Neutrophil (primary cell): ENCODE measurements around the gene FBXW7.

Experiments
- H3K27ac ChIP-seq: fragments of 200-600 bp; sonication (generic); 2 replicates; pipeline ENCODE4 v1.5.1; 2016; ENCODE audit warnings: mild to moderate bottlenecking, moderate library complexity
- H3K27me3 ChIP-seq: fragments of 200-600 bp; sonication (generic); 2 replicates; pipeline ENCODE4 v1.6.0; 2016; ENCODE audit warnings: mild to moderate bottlenecking
- H3K36me3 ChIP-seq: fragments of 200-600 bp; sonication (generic); 2 replicates; pipeline ENCODE4 v1.5.1; 2017
- H3K4me1 ChIP-seq, 2 experiments: fragments of 200-600 bp in 1 of 2; sonication (generic) in 1 of 2; 1 replicate in 1 of 2; 2 replicates in 1 of 2; pipeline versions ENCODE4 v1.5.1 to v1.6.1; 2013 to 2016; ENCODE audit warnings: low read depth in 1 of 2, low read length in 1 of 2, mild to moderate bottlenecking in 1 of 2, moderate library complexity in 1 of 2; ENCODE audit not compliant: control insufficient read depth in 1 of 2, insufficient read depth in 1 of 2
- H3K4me3 ChIP-seq, 2 experiments: fragments of 200-600 bp in 1 of 2; sonication (generic) in 1 of 2; 1 replicate in 1 of 2; 2 replicates in 1 of 2; pipeline ENCODE4 v1.5.1; 2013 to 2016; ENCODE audit warnings: low read depth in 1 of 2, low read length in 1 of 2, mild to moderate bottlenecking in 1 of 2, moderate library complexity in 1 of 2
- H3K9me3 ChIP-seq: fragments of 200-600 bp; sonication (generic); 2 replicates; pipeline ENCODE4 v1.5.1; 2016
- CTCF ChIP-seq: fragments of 200-600 bp; sonication (generic); IDR thresholded peaks from 2 replicates; pipeline ENCODE4 v1.5.1; 2016; ENCODE audit warnings: antibody characterized with exemption

The FBXW7 gene

GRCh38 chr4:152535903-152536544, at the start of gene FBXW7:
TSS of gene FBXW7 (minus strand) at chr4:152536092. CDS start at chr4:152411803, 124,289 bp downstream.
- Histone ChIP-seq H3K4me3 (peak within 1 kb of the TSS; percentile 87 to 99), H3K36me3 (peaks cover 12% of the 10 kb centered on the region), H3K27ac (peak within 1 kb of the TSS; percentile 98), H3K4me1 (peaks cover 37 to 40% of the 10 kb centered on the region in 2 experiments), H3K27me3 (no peaks in the 10 kb centered on the region), H3K9me3 (no peaks in the 10 kb centered on the region)
- peak; percentile 45 for TF ChIP-seq CTCF

GRCh38 chr4:152585023-152585441, 49.1 kb upstream of the FBXW7 start:
- TF ChIP-seq CTCF: no peak
- H3K4me1 ChIP-seq: peaks cover 0 to 7% of the 10 kb centered on the region in 2 experiments
- no peak overlapping the region for H3K27ac ChIP-seq
- H3K27me3 ChIP-seq: no peaks in the 10 kb centered on the region
- H3K4me3 ChIP-seq: no peak overlapping the region
- no peaks in the 10 kb centered on the region for H3K9me3 ChIP-seq
- H3K36me3 ChIP-seq: no peaks in the 10 kb centered on the region

- no peaks in the 10 kb centered on the region for H3K36me3 ChIP-seq
- H3K27me3 ChIP-seq: no peaks in the 10 kb centered on the region
- no peak overlapping the region for H3K27ac ChIP-seq
- peaks cover 18 to 25% of the 10 kb centered on the region in 2 experiments for H3K4me1 ChIP-seq
- TF ChIP-seq CTCF: no peak
- no peaks in the 10 kb centered on the region for H3K9me3 ChIP-seq
- H3K4me3 ChIP-seq: no peak overlapping the region
Observed at GRCh38 chr4:152581536-152582160, 45.8 kb upstream of the FBXW7 start.

GRCh38 chr4:152579916-152580315, 44.0 kb upstream of the FBXW7 start:
- Histone ChIP-seq H3K27ac (no peak overlapping the region), H3K27me3 (peaks cover 2% of the 10 kb centered on the region), H3K36me3 (no peaks in the 10 kb centered on the region), H3K4me1 (peaks cover 18 to 21% of the 10 kb centered on the region in 2 experiments), H3K4me3 (no peak overlapping the region), H3K9me3 (no peaks in the 10 kb centered on the region)
- TF ChIP-seq CTCF: no peak

- Histone ChIP-seq H3K4me3 (no peak overlapping the region), H3K9me3 (no peaks in the 10 kb centered on the region), H3K27me3 (peaks cover 8% of the 10 kb centered on the region), H3K27ac (no peak overlapping the region), H3K36me3 (no peaks in the 10 kb centered on the region), H3K4me1 (peaks cover 18 to 21% of the 10 kb centered on the region in 2 experiments)
- no peak for TF ChIP-seq CTCF
Observed at GRCh38 chr4:152579107-152579764, 43.3 kb upstream of the FBXW7 start.
